Neural progenitor cell (in vitro differentiated cells): ENCODE measurements around the gene RAB25. TPM values are rescaled to one million over a fixed set of nuclear protein-coding genes. Genes with fewer than 3 reads are reported as not detected.

Source experiments
- DNase-seq: peaks from one replicate; pipeline ENCODE4 v3.0.0-alpha.2; 2016; ENCODE audit warnings: low spot score
- H2AFZ ChIP-seq: fragments of 200-600 bp; sonication (generic); replicated peaks from 2 replicates; pipeline ENCODE4 v1.6.1; 2016; ENCODE audit warnings: antibody characterized with exemption
- H3F3A ChIP-seq: fragments of 200-600 bp; sonication (generic); 2 replicates; pipeline ENCODE4 v1.6.1; 2016; ENCODE audit warnings: antibody characterized with exemption, low read depth
- H3K27ac ChIP-seq: fragments of 200-600 bp; sonication (generic); 2 replicates; pipeline ENCODE4 v1.5.1; 2016; ENCODE audit warnings: mild to moderate bottlenecking
- H3K27me3 ChIP-seq: fragments of 200-600 bp; sonication (generic); 2 replicates; pipeline ENCODE4 v1.6.1; 2016; ENCODE audit warnings: mild to moderate bottlenecking, moderate library complexity
- H3K36me3 ChIP-seq: fragments of 200-600 bp; sonication (generic); 2 replicates; pipeline ENCODE4 v1.5.1; 2016
- H3K4me1 ChIP-seq: fragments of 200-600 bp; sonication (generic); 2 replicates; pipeline ENCODE4 v1.6.1; 2016; ENCODE audit warnings: mixed run types
- H3K4me2 ChIP-seq: fragments of 200-600 bp; sonication (generic); 2 replicates; pipeline ENCODE4 v1.6.1; 2016
- H3K4me3 ChIP-seq: fragments of 200-600 bp; sonication (generic); 2 replicates; pipeline ENCODE4 v1.5.1; 2016
- H3K79me2 ChIP-seq: fragments of 200-600 bp; sonication (generic); 2 replicates; pipeline ENCODE4 v1.6.1; 2016; ENCODE audit warnings: low read depth
- H3K9ac ChIP-seq: fragments of 200-600 bp; sonication (generic); 2 replicates; pipeline ENCODE4 v1.6.1; 2016
- H3K9me3 ChIP-seq: fragments of 200-600 bp; sonication (generic); 2 replicates; pipeline ENCODE4 v1.5.1; 2016; ENCODE audit warnings: low read depth
- H4K20me1 ChIP-seq: fragments of 200-600 bp; sonication (generic); 2 replicates; pipeline ENCODE4 v1.6.1; 2016; ENCODE audit warnings: low read depth
- H3K27ac Mint-ChIP-seq: 3 replicates; pipeline ENCODE4 v1.8.0; 2021; ENCODE audit warnings: mixed read lengths
- H3K27me3 Mint-ChIP-seq: 2 replicates; pipeline ENCODE4 v1.8.0; 2022; ENCODE audit warnings: low read depth, mild to moderate bottlenecking, inconsistent platforms, moderate library complexity, mixed read lengths; ENCODE audit not compliant: insufficient read depth
- H3K36me3 Mint-ChIP-seq: 3 replicates; pipeline ENCODE4 v1.8.0; 2021; ENCODE audit warnings: mixed read lengths
- H3K4me1 Mint-ChIP-seq: 3 replicates; pipeline ENCODE4 v1.8.0; 2021; ENCODE audit warnings: mixed read lengths
- H3K4me3 Mint-ChIP-seq: 3 replicates; pipeline ENCODE4 v1.8.0; 2021; ENCODE audit warnings: mild to moderate bottlenecking, moderate library complexity, mixed read lengths
- H3K9me3 Mint-ChIP-seq: 3 replicates; pipeline ENCODE4 v1.8.0; 2020; ENCODE audit warnings: mixed read lengths
- CTCF ChIP-seq: fragments of 200-600 bp; sonication (generic); IDR thresholded peaks from 2 replicates; pipeline ENCODE4 v1.5.1; 2017; ENCODE audit warnings: antibody characterized with exemption, mild to moderate bottlenecking
- EZH2 ChIP-seq: fragments of 200-600 bp; sonication (generic); IDR thresholded peaks from 2 replicates; pipeline ENCODE4 v1.6.1; 2017; ENCODE audit warnings: antibody characterized with exemption, mild to moderate bottlenecking, moderate library complexity
- EZH2phosphoT487 ChIP-seq: fragments of 200-600 bp; sonication (generic); IDR thresholded peaks from 2 replicates; pipeline ENCODE4 v1.6.1; 2017; ENCODE audit warnings: antibody characterized with exemption
- total RNA-seq: library from RNA; depleted of rRNA; stranded (reverse); fragments of >200 nt; gene quantifications from 2 replicates; pipeline ENCODE4 v1.2.3, GENCODE V29; 2015; ENCODE audit warnings: low replicate concordance

The RAB25 gene
- total RNA-seq, 1 donor from 2014 or later, result 2.4 TPM

GRCh38 chr1:156104065-156104810 is 43.3 kb downstream of the RAB25 start:
- DNase-seq, result no peak
- H3K27me3 Mint-ChIP-seq, result peaks cover 12% of the 10 kb centered on the region
- H3K9ac ChIP-seq, result no peak overlapping the region
- no peak overlapping the region for H3K27ac ChIP-seq
- H3K4me1 ChIP-seq, result peaks cover 45% of the 10 kb centered on the region
- H3K4me1 Mint-ChIP-seq, result peaks cover 72% of the 10 kb centered on the region
- H3K9me3 ChIP-seq, result no peaks in the 10 kb centered on the region
- peak overlapping the region; percentile 72 for H3K4me3 Mint-ChIP-seq
- peaks cover 100% of the 10 kb centered on the region for H4K20me1 ChIP-seq
- no peak overlapping the region for H2AFZ ChIP-seq
- H3K36me3 ChIP-seq, result no peaks in the 10 kb centered on the region
- H3K27ac Mint-ChIP-seq, result peak overlapping the region; percentile 91
- no peak overlapping the region for H3K4me3 ChIP-seq
- H3K79me2 ChIP-seq, result peaks cover 74% of the 10 kb centered on the region
- H3F3A ChIP-seq, result peaks cover 40% of the 10 kb centered on the region
- H3K4me2 ChIP-seq, result peak overlapping the region; percentile 75
- H3K9me3 Mint-ChIP-seq, result no peaks in the 10 kb centered on the region
- H3K27me3 ChIP-seq, result no peaks in the 10 kb centered on the region
- TF ChIP-seq EZH2phosphoT487, result no peak
- no peak for TF ChIP-seq CTCF
- no peak for TF ChIP-seq EZH2
- peaks cover 17% of the 10 kb centered on the region for H3K36me3 Mint-ChIP-seq

GRCh38 chr1:156104861-156105832 is 44.2 kb downstream of the RAB25 start:
- H3K4me1 ChIP-seq, result peaks cover 43% of the 10 kb centered on the region
- H3K4me1 Mint-ChIP-seq, result peaks cover 73% of the 10 kb centered on the region
- DNase-seq, result no peak
- H3K27ac ChIP-seq, result no peak overlapping the region
- H3K27me3 Mint-ChIP-seq, result peaks cover 14% of the 10 kb centered on the region
- H4K20me1 ChIP-seq, result peaks cover 100% of the 10 kb centered on the region
- H3K4me3 ChIP-seq, result peak overlapping the region; percentile 35
- peaks cover 65% of the 10 kb centered on the region for H3K79me2 ChIP-seq
- no peak overlapping the region for H2AFZ ChIP-seq
- H3F3A ChIP-seq, result peaks cover 38% of the 10 kb centered on the region
- peak overlapping the region; percentile 78 for H3K4me3 Mint-ChIP-seq
- peaks cover 20% of the 10 kb centered on the region for H3K36me3 Mint-ChIP-seq
- no peak overlapping the region for H3K9ac ChIP-seq
- H3K27ac Mint-ChIP-seq, result peak overlapping the region; percentile 97
- TF ChIP-seq EZH2phosphoT487 (no peak), CTCF (peak; percentile 4)
- H3K9me3 ChIP-seq, result no peaks in the 10 kb centered on the region
- H3K27me3 ChIP-seq, result no peaks in the 10 kb centered on the region
- H3K36me3 ChIP-seq, result no peaks in the 10 kb centered on the region
- no peaks in the 10 kb centered on the region for H3K9me3 Mint-ChIP-seq
- peak overlapping the region; percentile 75 for H3K4me2 ChIP-seq

- H2AFZ ChIP-seq, result no peak overlapping the region
- peak; percentile 72 for DNase-seq
- H3K4me2 ChIP-seq, result peak overlapping the region; percentile 75
- H3K27me3 Mint-ChIP-seq, result peaks cover 15% of the 10 kb centered on the region
- no peaks in the 10 kb centered on the region for H3K9me3 Mint-ChIP-seq
- H3K9me3 ChIP-seq, result no peaks in the 10 kb centered on the region
- H3K9ac ChIP-seq, result no peak overlapping the region
- peaks cover 60% of the 10 kb centered on the region for H3K4me1 Mint-ChIP-seq
- H3K27me3 ChIP-seq, result no peaks in the 10 kb centered on the region
- peaks cover 43% of the 10 kb centered on the region for H3K4me1 ChIP-seq
- peaks cover 40% of the 10 kb centered on the region for H3F3A ChIP-seq
- TF ChIP-seq CTCF (no peak), EZH2 (no peak), EZH2phosphoT487 (no peak)
- H3K27ac Mint-ChIP-seq, result peak overlapping the region; percentile 96
- H3K4me3 ChIP-seq, result peak overlapping the region; percentile 35
- peaks cover 100% of the 10 kb centered on the region for H4K20me1 ChIP-seq
- H3K36me3 Mint-ChIP-seq, result peaks cover 14% of the 10 kb centered on the region
- no peaks in the 10 kb centered on the region for H3K36me3 ChIP-seq
- H3K79me2 ChIP-seq, result peaks cover 50% of the 10 kb centered on the region
- H3K27ac ChIP-seq, result peak overlapping the region; percentile 51
- H3K4me3 Mint-ChIP-seq, result peak overlapping the region; percentile 58
These were observed 45.9 kb downstream of the RAB25 start for GRCh38 chr1:156106624-156107488.
